Coronary artery (tissue), 2 donors: ENCODE measurements around the gene CST8.

Source experiments
- DNase-seq: peaks from one replicate; pipeline ENCODE4 v3.0.0-alpha.2; 2017; ENCODE audit warnings: low spot score
- H3K27ac ChIP-seq, 2 donors: fragments of 200-600 bp; sonication (generic); one replicate each; pipeline ENCODE4 v1.5.1; 2016 to 2019
- H3K4me3 ChIP-seq: fragments of 200-600 bp; sonication (generic); 2 replicates; pipeline ENCODE4 v1.5.1; 2016; ENCODE audit warnings: mild to moderate bottlenecking, moderate library complexity
- CTCF ChIP-seq: fragments of 200-600 bp; sonication (generic); IDR thresholded peaks from one replicate; pipeline ENCODE4 v1.5.1; 2019; ENCODE audit warnings: antibody characterized with exemption

The CST8 gene, protein sequence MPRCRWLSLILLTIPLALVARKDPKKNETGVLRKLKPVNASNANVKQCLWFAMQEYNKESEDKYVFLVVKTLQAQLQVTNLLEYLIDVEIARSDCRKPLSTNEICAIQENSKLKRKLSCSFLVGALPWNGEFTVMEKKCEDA

DNA sequence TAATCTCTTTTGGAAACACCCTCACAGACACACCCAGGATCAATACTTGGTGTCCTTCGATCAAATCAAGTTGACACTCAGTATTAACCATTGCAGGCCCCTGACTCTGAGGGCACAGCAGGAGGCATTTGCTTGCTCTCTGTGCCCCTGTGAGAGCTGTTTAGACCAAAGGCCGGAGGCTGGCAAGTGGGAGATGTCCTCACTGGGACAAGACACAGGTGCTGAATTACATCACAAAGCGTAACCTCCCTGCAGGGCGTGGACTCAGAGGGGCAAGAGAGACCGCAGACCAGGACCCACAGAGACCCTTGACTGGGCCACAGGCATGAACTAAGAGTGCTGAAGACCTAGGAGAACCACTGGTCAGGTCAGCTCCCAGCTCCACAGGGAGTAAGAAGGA lies at the start of gene CST8:
TSS of gene CST8 (plus strand) at position 301 of the 400 bp plus-strand sequence. CDS start 551 bp downstream, outside the sequence.
- no peak within 1 kb of the TSS for H3K27ac ChIP-seq

DNA sequence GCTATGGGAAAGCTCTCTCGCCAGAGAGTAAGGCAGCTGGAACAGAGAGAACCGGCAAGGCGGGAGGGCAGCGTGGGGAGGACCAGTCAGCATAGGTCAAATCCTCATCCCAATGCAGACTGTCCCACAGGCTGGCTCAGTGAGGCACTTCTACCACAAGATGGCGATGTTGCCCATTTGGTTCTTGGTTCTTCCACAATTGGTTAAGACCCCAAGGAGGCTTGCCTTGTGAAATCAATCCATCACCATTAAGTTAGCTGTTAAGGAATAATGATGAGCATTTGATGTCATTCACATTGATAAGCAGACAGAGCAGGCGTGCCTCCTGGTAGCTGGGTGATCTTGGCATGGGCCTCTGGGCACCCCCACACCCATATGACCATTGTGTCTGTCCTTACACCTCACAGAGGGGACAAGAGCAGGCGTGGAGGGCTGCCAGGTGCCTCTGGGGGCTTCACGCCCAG lies 49.0 kb upstream of the CST8 start:
- TF ChIP-seq CTCF = peak; percentile 72
- no peak overlapping the region for H3K4me3 ChIP-seq
- no peak for DNase-seq
- no peak overlapping the region for H3K27ac ChIP-seq

More for the DNA sequence above, at the start of gene CST8:
- H3K4me3 ChIP-seq = no peak within 1 kb of the TSS
- no peak for DNase-seq
- no peak for TF ChIP-seq CTCF

DNA sequence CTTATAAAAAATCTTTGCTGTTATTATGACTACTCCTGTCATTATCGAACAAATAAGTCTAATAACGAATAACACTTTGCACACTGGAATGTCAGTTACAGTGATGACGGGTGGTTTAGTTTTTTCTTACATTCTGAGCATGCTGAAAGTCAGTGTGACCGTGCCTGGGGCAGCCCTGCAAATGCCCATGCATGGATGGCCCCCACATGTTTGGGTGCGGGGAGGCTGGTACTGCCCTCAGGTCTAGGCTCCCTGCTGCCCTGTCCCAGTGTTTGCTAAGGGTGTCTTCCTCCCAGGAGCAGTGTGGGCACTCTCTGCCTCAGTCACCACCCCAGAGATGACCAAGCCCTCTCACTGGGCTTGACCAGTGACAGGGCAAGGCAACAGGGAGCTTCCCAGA lies 48.5 kb upstream of the CST8 start:
- no peak for DNase-seq
- no peak overlapping the region for H3K27ac ChIP-seq
- no peak for TF ChIP-seq CTCF
- H3K4me3 ChIP-seq = no peak overlapping the region

- H3K27ac ChIP-seq = no peak overlapping the region
- DNase-seq = no peak
- no peak for TF ChIP-seq CTCF
- H3K4me3 ChIP-seq = no peak overlapping the region
These were observed 46.1 kb upstream of the CST8 start for GRCh38 chr20:23444859-23445258.

DNA sequence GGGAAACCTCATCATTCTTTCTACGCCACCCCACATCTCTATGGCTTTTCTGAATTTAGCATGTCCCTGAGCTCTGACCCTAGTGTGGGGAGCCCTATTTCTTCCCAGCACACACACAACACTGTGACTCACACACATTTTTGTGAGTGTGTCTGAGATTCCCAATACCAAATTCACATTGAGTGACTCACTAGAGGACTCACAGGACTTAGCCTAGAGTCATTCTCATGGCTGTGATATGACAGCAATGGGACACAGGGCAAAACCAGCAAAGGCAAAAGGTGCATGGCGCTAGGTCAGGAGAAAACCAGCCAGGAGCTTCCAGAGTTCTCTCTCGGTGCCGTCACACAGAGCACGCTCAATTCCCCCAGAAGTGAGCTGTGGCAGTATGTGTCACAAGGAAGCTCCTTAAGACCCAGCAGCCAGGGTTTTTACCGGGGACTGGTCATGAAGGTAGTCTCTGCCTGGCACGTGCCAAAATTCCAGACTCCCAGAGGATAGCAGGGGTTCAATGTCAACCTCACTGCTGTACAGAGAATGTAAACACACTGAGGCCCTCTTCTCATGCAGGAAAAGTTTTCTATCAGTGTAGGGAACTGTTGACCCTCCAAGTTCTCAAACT lies 45.2 kb upstream of the CST8 start:
- no peak for DNase-seq
- Histone ChIP-seq H3K4me3 (no peak overlapping the region), H3K27ac (no peak overlapping the region)
- no peak for TF ChIP-seq CTCF

DNA sequence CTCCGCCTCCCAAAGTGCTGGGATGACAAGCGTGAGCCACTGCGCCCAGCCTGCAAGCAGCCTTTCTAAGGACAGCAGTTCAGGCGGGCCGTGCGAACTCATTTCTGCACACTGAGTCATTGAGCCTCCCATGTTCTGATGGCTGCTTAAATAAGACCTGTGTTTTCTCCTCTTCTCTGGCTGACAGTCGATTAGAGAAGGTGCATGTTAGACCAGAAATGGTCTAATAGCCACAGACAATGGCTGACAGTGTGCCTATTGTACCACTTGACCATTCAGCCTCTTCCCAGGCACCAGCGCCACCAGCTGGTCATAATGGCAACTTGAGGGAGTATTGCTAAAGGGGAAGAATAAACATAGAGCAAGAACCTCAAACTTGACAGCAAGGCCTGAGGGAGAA lies 44.4 kb upstream of the CST8 start:
- H3K4me3 ChIP-seq = no peak overlapping the region

More for the DNA sequence above, 44.4 kb upstream of the CST8 start:
- TF ChIP-seq CTCF = no peak
- DNase-seq = no peak
- H3K27ac ChIP-seq = no peak overlapping the region
